WERI-Rb-1 (cell line): ENCODE data around the gene PTRH1.
A peak's percentile ranks its signal among the peaks of the same experiment; 100 is the strongest.

Experiments used
- DNase-seq: peaks from one replicate; pipeline ENCODE4 v3.0.0-alpha.2; 2020
- H3K27ac ChIP-seq: fragments of 250-450 bp; sonication (Bioruptor Pico); 2 replicates; pipeline ENCODE4 v1.5.1; 2020; ENCODE audit warnings: mild to moderate bottlenecking, moderate library complexity
- H3K27me3 ChIP-seq: fragments of 250-450 bp; sonication (Bioruptor Pico); 2 replicates; pipeline ENCODE4 v1.5.1; 2021; ENCODE audit warnings: mild to moderate bottlenecking, low read depth, moderate library complexity; ENCODE audit not compliant: insufficient read depth, severe bottlenecking
- H3K36me3 ChIP-seq: fragments of 250-450 bp; sonication (Bioruptor Pico); 2 replicates; pipeline ENCODE4 v1.5.1; 2020; ENCODE audit warnings: mild to moderate bottlenecking, moderate library complexity
- H3K4me3 ChIP-seq: 2 replicates; pipeline ENCODE4 v1.5.1; 2011; ENCODE audit warnings: low read depth, mild to moderate bottlenecking, control low read depth, low read length
- H3K9me3 ChIP-seq: fragments of 250-450 bp; sonication (Bioruptor Pico); 2 replicates; pipeline ENCODE4 v1.5.1; 2021; ENCODE audit warnings: mild to moderate bottlenecking, moderate library complexity; ENCODE audit not compliant: severe bottlenecking
- CTCF ChIP-seq: IDR thresholded peaks from 2 replicates; pipeline ENCODE4 v1.5.1; 2011; ENCODE audit warnings: low read depth, mild to moderate bottlenecking, control low read depth, inconsistent platforms, low read length

PTRH1 gene

GRCh38 chr9:127715470-127716337, at the start of gene PTRH1, which contains the start of gene TTC16:
Gene PTRH1, minus strand, starts transcription at chr9:127715663. Its CDS starts 24 bp downstream, at chr9:127715639.
Gene TTC16, plus strand, starts transcription at chr9:127716079. Its CDS starts 67 bp downstream, at chr9:127716146.
- TF ChIP-seq CTCF, result no peak
- peak within 1 kb of the TSS; percentile 54 for H3K4me3 ChIP-seq
- no peak within 1 kb of the TSS for H3K27ac ChIP-seq
- H3K9me3 ChIP-seq, result no peaks in the 10 kb centered on the region
- peak; percentile 98 for DNase-seq
- H3K27me3 ChIP-seq, result no peaks in the 10 kb centered on the region
- no peaks in the 10 kb centered on the region for H3K36me3 ChIP-seq

GRCh38 chr9:127763918-127764384, 48.5 kb upstream of the PTRH1 start:
- peak; percentile 79 for DNase-seq
- Histone ChIP-seq H3K4me3 (no peak overlapping the region), H3K27ac (no peak overlapping the region), H3K27me3 (no peaks in the 10 kb centered on the region), H3K36me3 (no peaks in the 10 kb centered on the region), H3K9me3 (peaks cover 4% of the 10 kb centered on the region)
- TF ChIP-seq CTCF, result peak; percentile 91

GRCh38 chr9:127762111-127762676, 46.7 kb upstream of the PTRH1 start:
- H3K36me3 ChIP-seq, result no peaks in the 10 kb centered on the region
- no peaks in the 10 kb centered on the region for H3K27me3 ChIP-seq
- no peak overlapping the region for H3K27ac ChIP-seq
- TF ChIP-seq CTCF, result no peak
- no peak for DNase-seq
- H3K4me3 ChIP-seq, result no peak overlapping the region
- peaks cover 4% of the 10 kb centered on the region for H3K9me3 ChIP-seq

- no peak for DNase-seq
- H3K4me3 ChIP-seq, result no peak overlapping the region
- H3K9me3 ChIP-seq, result peaks cover 4% of the 10 kb centered on the region
- no peak for TF ChIP-seq CTCF
- H3K27ac ChIP-seq, result no peak overlapping the region
- H3K27me3 ChIP-seq, result no peaks in the 10 kb centered on the region
- H3K36me3 ChIP-seq, result no peaks in the 10 kb centered on the region
Measured at GRCh38 chr9:127761491-127761956, 46.1 kb upstream of the PTRH1 start.

GRCh38 chr9:127761061-127761460, 45.6 kb upstream of the PTRH1 start:
- H3K27me3 ChIP-seq, result no peaks in the 10 kb centered on the region
- no peak overlapping the region for H3K4me3 ChIP-seq
- no peak for DNase-seq
- H3K9me3 ChIP-seq, result peaks cover 4% of the 10 kb centered on the region
- no peaks in the 10 kb centered on the region for H3K36me3 ChIP-seq
- no peak for TF ChIP-seq CTCF
- no peak overlapping the region for H3K27ac ChIP-seq
